KMS-11 (cell line): ENCODE measurements around the gene TAOK2.
A peak's percentile ranks its signal among the peaks of the same experiment; 100 is the strongest.

ENCODE experiments used
- H2AFZ ChIP-seq: fragments of 200-600 bp; sonication (generic); 2 replicates; pipeline ENCODE4 v1.6.1; 2016; ENCODE audit warnings: antibody characterized with exemption, mixed run types, low read depth
- H3K27ac ChIP-seq: fragments of 200-600 bp; sonication (generic); 2 replicates; pipeline ENCODE4 v1.6.1; 2016; ENCODE audit warnings: mild to moderate bottlenecking, mixed run types
- H3K27me3 ChIP-seq: fragments of 200-600 bp; sonication (generic); 2 replicates; pipeline ENCODE4 v1.6.1; 2017; ENCODE audit warnings: mild to moderate bottlenecking, low read depth, mixed run types, moderate library complexity; ENCODE audit not compliant: insufficient read depth
- H3K36me3 ChIP-seq: fragments of 200-600 bp; sonication (generic); 2 replicates; pipeline ENCODE4 v1.6.1; 2017; ENCODE audit warnings: mild to moderate bottlenecking, mixed run types; ENCODE audit not compliant: insufficient read depth
- H3K4me1 ChIP-seq: fragments of 200-600 bp; sonication (generic); 2 replicates; pipeline ENCODE4 v1.6.1; 2016; ENCODE audit warnings: mild to moderate bottlenecking, low read depth, mixed run types; ENCODE audit not compliant: poor library complexity, severe bottlenecking
- H3K4me2 ChIP-seq: fragments of 200-600 bp; sonication (generic); 2 replicates; pipeline ENCODE4 v1.7.0; 2016; ENCODE audit warnings: mild to moderate bottlenecking, mixed run types
- H3K4me3 ChIP-seq: fragments of 200-600 bp; sonication (generic); IDR thresholded peaks from 2 replicates; pipeline ENCODE4 v1.6.1; 2017; ENCODE audit warnings: low read depth, low read length, mixed read lengths; ENCODE audit not compliant: insufficient read depth
- H3K79me2 ChIP-seq: fragments of 200-600 bp; sonication (generic); 2 replicates; pipeline ENCODE4 v1.6.1; 2016; ENCODE audit warnings: low read depth, mixed run types; ENCODE audit not compliant: insufficient read depth
- H3K9ac ChIP-seq: fragments of 200-600 bp; sonication (generic); 2 replicates; pipeline ENCODE4 v1.6.1; 2016; ENCODE audit warnings: mild to moderate bottlenecking, mixed run types
- H4K20me1 ChIP-seq: fragments of 200-600 bp; sonication (generic); 2 replicates; pipeline ENCODE4 v1.6.1; 2016; ENCODE audit warnings: mild to moderate bottlenecking, mixed run types; ENCODE audit not compliant: insufficient read depth
- TF ChIP-seq, protein P1 (sequence below): fragments of 200-600 bp; sonication (generic); conservative IDR thresholded peaks from 2 replicates; pipeline ENCODE4 v1.6.1; 2017; ENCODE audit warnings: low read depth, mild to moderate bottlenecking, antibody characterized with exemption, low read length, moderate library complexity, mixed read lengths

TAOK2 gene

DNA sequence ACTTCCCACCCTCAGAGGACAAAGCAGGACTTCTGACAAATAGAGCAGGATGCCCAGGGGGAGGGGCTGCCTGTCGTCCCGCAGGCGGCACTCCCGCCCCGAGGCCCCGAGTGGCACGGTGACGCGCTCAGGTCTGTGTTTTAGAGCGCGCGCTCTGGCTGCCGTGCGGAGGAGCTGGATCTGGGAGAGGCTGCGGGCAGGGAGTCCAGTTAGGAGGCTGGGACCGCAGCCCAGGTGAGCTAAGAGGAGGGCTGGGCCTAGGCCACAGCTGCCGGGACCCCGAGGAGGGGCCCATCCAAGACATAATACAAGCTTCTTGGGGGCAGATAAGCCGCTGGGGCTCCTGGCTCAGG lies 30.7 kb downstream of the TAOK2 start:
- TF ChIP-seq, protein P1, sequence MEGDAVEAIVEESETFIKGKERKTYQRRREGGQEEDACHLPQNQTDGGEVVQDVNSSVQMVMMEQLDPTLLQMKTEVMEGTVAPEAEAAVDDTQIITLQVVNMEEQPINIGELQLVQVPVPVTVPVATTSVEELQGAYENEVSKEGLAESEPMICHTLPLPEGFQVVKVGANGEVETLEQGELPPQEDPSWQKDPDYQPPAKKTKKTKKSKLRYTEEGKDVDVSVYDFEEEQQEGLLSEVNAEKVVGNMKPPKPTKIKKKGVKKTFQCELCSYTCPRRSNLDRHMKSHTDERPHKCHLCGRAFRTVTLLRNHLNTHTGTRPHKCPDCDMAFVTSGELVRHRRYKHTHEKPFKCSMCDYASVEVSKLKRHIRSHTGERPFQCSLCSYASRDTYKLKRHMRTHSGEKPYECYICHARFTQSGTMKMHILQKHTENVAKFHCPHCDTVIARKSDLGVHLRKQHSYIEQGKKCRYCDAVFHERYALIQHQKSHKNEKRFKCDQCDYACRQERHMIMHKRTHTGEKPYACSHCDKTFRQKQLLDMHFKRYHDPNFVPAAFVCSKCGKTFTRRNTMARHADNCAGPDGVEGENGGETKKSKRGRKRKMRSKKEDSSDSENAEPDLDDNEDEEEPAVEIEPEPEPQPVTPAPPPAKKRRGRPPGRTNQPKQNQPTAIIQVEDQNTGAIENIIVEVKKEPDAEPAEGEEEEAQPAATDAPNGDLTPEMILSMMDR, result no peak
- no peak overlapping the region for H3K27ac ChIP-seq
- no peak overlapping the region for H2AFZ ChIP-seq
- no peak overlapping the region for H3K9ac ChIP-seq
- no peaks in the 10 kb centered on the region for H3K36me3 ChIP-seq
- no peaks in the 10 kb centered on the region for H3K79me2 ChIP-seq
- H3K4me3 ChIP-seq, result no peak overlapping the region
- peaks cover 17% of the 10 kb centered on the region for H3K27me3 ChIP-seq
- no peaks in the 10 kb centered on the region for H3K4me1 ChIP-seq
- no peaks in the 10 kb centered on the region for H4K20me1 ChIP-seq
- H3K4me2 ChIP-seq, result no peak overlapping the region

DNA sequence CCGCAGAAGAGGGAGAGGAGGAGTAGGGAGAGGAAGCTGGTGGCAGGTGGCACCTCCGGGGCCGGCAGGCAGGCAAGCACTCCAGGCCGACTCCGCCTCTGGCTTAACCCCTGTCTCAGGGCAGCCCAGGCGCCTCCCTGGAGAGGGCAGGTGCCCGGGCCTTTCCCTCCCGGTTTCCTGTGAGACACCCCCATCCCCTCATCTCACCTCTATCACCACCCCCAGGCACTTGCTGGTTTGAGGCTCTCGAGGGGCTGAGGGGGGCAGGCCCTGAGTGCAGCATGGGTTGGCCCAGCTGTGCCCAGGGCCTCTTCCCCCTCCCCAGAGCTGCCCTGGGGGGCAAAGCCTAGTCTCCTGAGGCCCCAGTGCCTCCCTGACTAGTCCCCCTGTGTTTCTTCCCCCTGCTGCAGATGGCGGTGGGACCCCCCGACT lies 31.2 kb downstream of the TAOK2 start:
- Histone ChIP-seq H2AFZ (no peak overlapping the region), H4K20me1 (no peaks in the 10 kb centered on the region), H3K4me2 (no peak overlapping the region), H3K4me1 (no peaks in the 10 kb centered on the region), H3K79me2 (no peaks in the 10 kb centered on the region), H3K9ac (no peak overlapping the region), H3K36me3 (no peaks in the 10 kb centered on the region), H3K27me3 (peaks cover 19% of the 10 kb centered on the region), H3K27ac (no peak overlapping the region), H3K4me3 (no peak overlapping the region)
- TF ChIP-seq, protein P1, result no peak

DNA sequence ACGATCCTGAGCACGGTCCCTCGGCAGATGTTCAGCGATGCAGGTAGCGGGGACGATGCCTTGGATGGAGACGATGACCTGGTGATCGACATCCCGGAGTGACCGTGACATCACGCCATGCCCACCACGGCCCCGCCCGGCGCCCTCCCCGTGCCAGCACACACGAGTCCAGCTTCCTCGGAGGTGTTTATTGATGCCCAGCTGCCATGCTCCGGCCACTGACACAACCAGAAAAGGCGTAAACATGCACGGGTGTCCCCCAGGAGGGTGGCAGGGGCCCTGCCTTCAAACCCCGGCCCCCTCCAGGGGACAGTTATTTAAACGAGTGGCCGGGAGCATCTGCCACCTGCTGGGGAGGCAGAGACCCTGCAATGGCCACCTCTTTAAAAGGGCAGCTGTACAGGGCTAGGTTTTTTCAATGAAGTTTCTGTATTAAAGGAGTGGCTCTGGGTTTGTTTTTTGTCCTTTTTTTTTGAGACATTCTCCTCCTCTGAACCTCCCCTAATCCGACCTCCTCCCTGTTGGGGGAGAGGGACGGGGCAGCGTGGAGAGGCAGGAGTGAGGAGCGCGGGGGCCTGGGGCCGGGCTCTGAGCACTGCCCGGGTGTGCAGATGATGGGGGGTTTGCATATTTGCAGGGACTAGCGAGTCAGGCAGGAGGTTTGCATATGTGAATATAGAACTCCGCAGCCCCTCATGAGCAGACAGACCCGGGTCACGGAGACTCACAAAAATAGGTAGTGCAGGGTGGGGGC lies 31.9 kb downstream of the TAOK2 start:
- H3K4me2 ChIP-seq, result no peak overlapping the region
- H4K20me1 ChIP-seq, result no peaks in the 10 kb centered on the region
- no peak overlapping the region for H3K9ac ChIP-seq
- H3K4me3 ChIP-seq, result no peak overlapping the region
- no peaks in the 10 kb centered on the region for H3K4me1 ChIP-seq
- H2AFZ ChIP-seq, result no peak overlapping the region
- no peaks in the 10 kb centered on the region for H3K36me3 ChIP-seq
- TF ChIP-seq, protein P1, result peak; percentile 84
- no peaks in the 10 kb centered on the region for H3K79me2 ChIP-seq
- H3K27ac ChIP-seq, result no peak overlapping the region
- peaks cover 26% of the 10 kb centered on the region for H3K27me3 ChIP-seq

DNA sequence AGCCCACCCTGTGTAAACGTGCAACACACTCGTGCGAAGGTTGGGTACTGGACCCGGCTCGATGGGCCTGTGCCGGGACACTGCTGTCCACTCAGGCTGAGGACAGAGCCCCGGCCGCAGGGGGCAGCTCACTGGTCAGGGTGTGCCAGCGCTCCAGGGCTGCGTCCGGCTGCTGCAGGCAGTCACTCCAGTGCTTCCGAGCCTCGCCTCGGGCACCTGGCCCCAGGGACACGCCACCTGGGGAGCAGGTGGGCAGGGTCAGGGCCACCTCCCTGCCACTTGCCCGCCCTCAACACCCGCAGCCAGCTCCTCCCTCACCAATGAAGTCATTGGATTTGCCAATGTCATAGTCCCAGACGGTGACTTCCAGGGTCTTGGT lies 32.4 kb downstream of the TAOK2 start:
- H2AFZ ChIP-seq, result no peak overlapping the region
- no peaks in the 10 kb centered on the region for H3K4me1 ChIP-seq
- TF ChIP-seq, protein P1, result no peak
- no peak overlapping the region for H3K4me3 ChIP-seq
- H4K20me1 ChIP-seq, result no peaks in the 10 kb centered on the region
- H3K27me3 ChIP-seq, result peaks cover 27% of the 10 kb centered on the region
- H3K79me2 ChIP-seq, result no peaks in the 10 kb centered on the region
- no peak overlapping the region for H3K27ac ChIP-seq
- H3K9ac ChIP-seq, result no peak overlapping the region
- no peak overlapping the region for H3K4me2 ChIP-seq
- no peaks in the 10 kb centered on the region for H3K36me3 ChIP-seq
